ENCODE measurements around the gene TEX12.

DNA sequence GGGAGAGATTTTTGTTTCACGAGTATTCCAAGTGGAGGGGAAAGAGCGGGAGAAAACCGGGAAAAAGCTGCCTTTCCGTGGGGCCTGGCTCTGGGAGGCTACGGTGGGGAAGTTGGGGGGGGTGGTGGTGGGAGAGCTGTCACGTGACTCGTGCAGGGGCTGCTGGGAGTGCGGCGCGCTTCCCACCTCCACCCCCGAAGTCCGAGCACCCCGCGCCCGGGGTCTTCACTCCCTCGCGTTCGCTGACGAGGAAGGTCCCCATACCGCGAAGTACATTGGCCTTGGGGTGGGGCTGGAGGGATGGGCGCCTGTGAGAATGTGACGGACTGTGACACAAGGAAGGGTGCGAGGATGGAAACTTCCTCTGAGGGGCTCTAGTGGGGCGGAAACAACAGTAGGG is at the start of gene TEX12:
- TF ChIP-seq POLR2AphosphoS5 (IDR thresholded peaks at IDR 0.05; ENCODE audit: borderline replicate concordance, low read depth, low read length) (no peak), EZH2 (IDR thresholded peaks at IDR 0.05) (no peak)
